Activated CD8-positive, alpha-beta T cell treated with anti-CD3 and anti-CD28 coated beads, Interleukin-2, amount 10 ng/mL, durations not matched to agents 7 days and 5 days (primary cell): ENCODE results near the gene MBLAC1. TPM values are rescaled to one million over a fixed set of nuclear protein-coding genes. Genes with fewer than 3 reads are reported as not detected.

Experiments used
- ATAC-seq: fragments of 150-1000 bp; cut with Tn5 transposase; one replicate; pipeline ENCODE4 v1.10.0; 2021; ENCODE audit warnings: moderate library complexity
- CTCF ChIA-PET: fragments of 350-600 bp; sonication (Branson Sonifier 250); formaldehyde crosslinking; loops from one replicate; lab custom pipeline; 2021; ENCODE audit warnings: antibody characterized with exemption; lab: Charles Lee
- POLR2A ChIA-PET: fragments of 350-600 bp; sonication (Branson Sonifier 250); formaldehyde crosslinking; loops from one replicate; lab custom pipeline; 2021; ENCODE audit warnings: antibody characterized with exemption; lab: Charles Lee
- DNase-seq: peaks from one replicate; pipeline ENCODE4 v3.0.0-alpha.2; 2020
- H3K27ac Mint-ChIP-seq: one replicate; pipeline ENCODE4 v1.8.0; 2021; ENCODE audit warnings: mild to moderate bottlenecking, mixed read lengths
- H3K27me3 Mint-ChIP-seq: one replicate; pipeline ENCODE4 v1.8.0; 2021; ENCODE audit warnings: low read depth, mixed read lengths
- H3K36me3 Mint-ChIP-seq: one replicate; pipeline ENCODE4 v1.8.0; 2021; ENCODE audit warnings: low read depth, mixed read lengths
- H3K4me1 Mint-ChIP-seq: one replicate; pipeline ENCODE4 v1.8.0; 2021; ENCODE audit warnings: low read depth, mixed read lengths
- H3K4me3 Mint-ChIP-seq: one replicate; pipeline ENCODE4 v1.8.0; 2021; ENCODE audit warnings: mild to moderate bottlenecking, mixed read lengths
- H3K9me3 Mint-ChIP-seq: one replicate; pipeline ENCODE4 v1.8.0; 2022; ENCODE audit warnings: mixed read lengths; ENCODE audit not compliant: insufficient read depth
- total RNA-seq, 2 experiments: library from RNA; stranded (reverse); gene quantifications; one replicate each; pipeline ENCODE4 v1.2.3, GENCODE V29; 2021

Gene MBLAC1
- total RNA-seq, 2 experiments from 2014 or later, result 4.3 to 5.7 TPM

DNA sequence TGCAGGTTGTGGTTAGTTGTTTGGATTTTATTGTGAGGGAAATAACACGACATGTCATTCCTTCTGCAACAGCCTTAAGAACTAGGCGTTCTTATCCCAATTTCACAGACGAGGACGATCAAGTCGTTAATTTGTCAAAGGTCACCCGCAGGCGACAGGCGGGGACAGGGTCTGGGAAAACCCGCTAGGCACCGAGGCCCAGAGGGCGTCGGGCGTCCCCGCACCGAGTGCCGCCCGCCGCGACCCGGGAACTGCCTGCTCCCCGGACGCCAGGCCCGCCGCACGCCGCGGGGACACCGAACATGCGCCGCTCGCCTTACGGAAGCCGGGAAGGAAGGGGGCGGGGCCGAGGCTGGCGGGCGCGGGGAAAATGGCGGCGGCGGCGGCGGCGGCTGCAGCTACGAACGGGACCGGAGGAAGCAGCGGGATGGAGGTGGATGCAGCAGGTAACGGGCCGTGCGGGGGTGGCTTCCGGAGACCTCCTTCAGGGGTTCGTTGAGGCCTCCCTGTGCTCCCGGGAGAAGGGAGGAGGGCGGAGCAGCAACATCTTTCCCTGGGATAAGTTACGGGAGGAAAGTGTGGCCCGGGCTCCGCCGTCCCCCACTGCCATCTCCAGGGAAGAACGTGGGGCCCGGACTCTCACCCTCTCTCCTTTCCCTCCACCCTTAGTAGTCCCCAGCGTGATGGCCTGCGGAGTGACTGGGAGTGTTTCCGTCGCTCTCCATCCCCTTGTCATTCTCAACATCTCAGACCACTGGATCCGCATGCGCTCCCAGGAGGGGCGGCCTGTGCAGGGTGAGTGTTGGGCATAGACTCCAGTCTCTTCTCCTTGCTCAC lies 37.9 kb upstream of the MBLAC1 start, which contains the start of gene COPS6:
Gene COPS6, plus strand, starts transcription at position 349 of the 837 bp plus-strand sequence. Its CDS starts 22 bp downstream, at position 371.
- CTCF ChIA-PET, result interaction anchor here (1.1 kb wide), 2 partner anchors 13 to 39 kb away, joined by 4 to 5 read pairs; partner anchors contain the start of genes AP4M1, MCM7 and ZSCAN21
- peak; percentile 69 for ATAC-seq
- peak; percentile 86 for DNase-seq
- H3K36me3 Mint-ChIP-seq, result peaks cover 36% of the 10 kb centered on the region
- POLR2A ChIA-PET, result interaction anchor here (0.6 to 6.3 kb wide), 3 partner anchors 9 to 62 kb away, joined by 3 to 57 read pairs (median 4); partner anchors contain the start of genes AP4M1 and MCM7
- peak within 1 kb of the TSS; percentile 93 for H3K27ac Mint-ChIP-seq
- peak within 1 kb of the TSS; percentile 91 for H3K4me3 Mint-ChIP-seq
- no peaks in the 10 kb centered on the region for H3K9me3 Mint-ChIP-seq
- H3K4me1 Mint-ChIP-seq, result peaks cover 42% of the 10 kb centered on the region
- H3K27me3 Mint-ChIP-seq, result no peaks in the 10 kb centered on the region

GRCh38 chr7:100089458-100090196 lies 37.1 kb upstream of the MBLAC1 start:
- CTCF ChIA-PET, result interaction anchor here (0.8 to 1.7 kb wide), 5 partner anchors 12 to 318 kb away, joined by 3 to 5 read pairs (median 4); partner anchors contain the start of genes AP4M1 and MCM7
- Mint-ChIP-seq H3K36me3 (peaks cover 42% of the 10 kb centered on the region), H3K27ac (peak overlapping the region; percentile 93)

GRCh38 chr7:100090527-100091410 lies 36.0 kb upstream of the MBLAC1 start:
- no peak for DNase-seq
- Mint-ChIP-seq H3K9me3 (no peaks in the 10 kb centered on the region), H3K36me3 (peaks cover 53% of the 10 kb centered on the region), H3K4me3 (peak overlapping the region; percentile 1), H3K27me3 (no peaks in the 10 kb centered on the region), H3K4me1 (peaks cover 49% of the 10 kb centered on the region), H3K27ac (peak overlapping the region; percentile 54)
- ChIA-PET POLR2A (interaction anchor here (0.5 to 6.3 kb wide), 2 partner anchors 10 to 74 kb away, joined by 3 to 57 read pairs; partner anchors contain the start of genes AP4M1 and MCM7), CTCF (interaction anchor here (1.3 to 1.7 kb wide), 2 partner anchors 38 to 40 kb away, joined by 3 to 4 read pairs; no protein-coding TSS in a partner anchor)
- peak; percentile 8 for ATAC-seq

More at GRCh38 chr7:100089458-100090196, 37.1 kb upstream of the MBLAC1 start:
- Mint-ChIP-seq H3K9me3 (no peaks in the 10 kb centered on the region), H3K4me3 (peak overlapping the region; percentile 91), H3K4me1 (peaks cover 42% of the 10 kb centered on the region), H3K27me3 (no peaks in the 10 kb centered on the region)
- no peak for ATAC-seq
- POLR2A ChIA-PET, result interaction anchor here (0.6 to 6.3 kb wide), 2 partner anchors 11 to 160 kb away, joined by 5 to 57 read pairs; partner anchors contain the start of genes AP4M1, GJC3 and MCM7
- DNase-seq, result no peak

DNA sequence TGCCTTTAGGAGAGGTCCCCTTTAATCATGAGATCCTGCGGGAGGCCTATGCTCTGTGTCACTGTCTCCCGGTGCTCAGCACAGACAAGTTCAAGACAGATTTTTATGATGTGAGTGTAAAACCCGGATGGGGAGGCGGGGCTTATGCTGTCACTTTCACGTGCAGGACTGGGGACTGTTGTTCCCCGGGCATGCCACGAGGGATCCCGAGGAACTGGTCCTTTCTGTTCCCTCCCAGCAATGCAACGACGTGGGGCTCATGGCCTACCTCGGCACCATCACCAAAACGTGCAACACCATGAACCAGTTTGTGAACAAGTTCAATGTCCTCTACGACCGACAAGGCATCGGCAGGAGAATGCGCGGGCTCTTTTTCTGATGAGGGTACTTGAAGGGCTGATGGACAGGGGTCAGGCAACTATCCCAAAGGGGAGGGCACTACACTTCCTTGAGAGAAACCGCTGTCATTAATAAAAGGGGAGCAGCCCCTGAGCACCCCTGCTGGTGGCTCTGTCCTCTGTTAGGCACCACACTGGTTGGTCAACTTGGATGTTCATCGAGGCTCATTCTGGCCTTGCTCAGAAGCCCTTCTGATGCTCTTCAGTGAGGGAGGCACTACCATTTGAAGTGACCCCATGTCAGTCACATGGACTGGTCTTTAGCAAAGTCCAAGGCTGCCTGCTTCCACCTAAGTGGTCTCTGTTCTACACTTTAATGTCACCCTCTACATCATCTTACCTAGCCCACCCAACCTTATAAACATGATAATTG lies 35.2 kb upstream of the MBLAC1 start:
- CTCF ChIA-PET, result interaction anchor here (1.0 kb wide), 1 partner anchor 10 kb away, joined by 3 read pairs; the partner anchor contains the start of genes AP4M1 and MCM7
- Mint-ChIP-seq H3K27me3 (no peaks in the 10 kb centered on the region), H3K4me1 (peaks cover 53% of the 10 kb centered on the region), H3K9me3 (no peaks in the 10 kb centered on the region), H3K27ac (no peak overlapping the region), H3K4me3 (no peak overlapping the region), H3K36me3 (peaks cover 60% of the 10 kb centered on the region)
- ATAC-seq (no peak), DNase-seq (no peak)
- POLR2A ChIA-PET, result interaction anchor here (0.5 to 6.3 kb wide), 2 partner anchors 9 to 75 kb away, joined by 3 to 57 read pairs; partner anchors contain the start of genes AP4M1 and MCM7

DNA sequence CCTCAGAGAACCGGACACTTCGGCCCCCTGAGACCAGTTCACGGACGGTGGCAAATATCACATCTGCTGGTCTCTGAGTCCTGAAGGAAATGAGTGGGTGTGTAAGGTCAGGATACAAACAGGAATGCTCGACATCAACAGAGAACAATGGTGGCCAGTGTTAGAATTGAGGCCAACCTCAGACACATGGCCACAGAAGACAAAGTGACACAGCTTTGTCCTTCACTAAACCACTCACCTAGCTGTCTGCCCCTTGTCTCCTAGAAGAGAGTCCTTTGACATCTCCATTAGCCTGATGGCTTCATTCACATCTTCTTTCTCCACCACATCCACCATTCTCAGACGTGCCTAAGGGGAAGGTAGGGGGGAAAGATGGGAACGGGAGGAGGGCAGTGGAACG lies 33.7 kb upstream of the MBLAC1 start:
- ATAC-seq (no peak), DNase-seq (no peak)
- POLR2A ChIA-PET, result interaction anchor here (0.7 to 6.3 kb wide), 2 partner anchors 8 to 64 kb away, joined by 3 to 57 read pairs; partner anchors contain the start of genes AP4M1 and MCM7
- Mint-ChIP-seq H3K27ac (no peak overlapping the region), H3K4me1 (peaks cover 56% of the 10 kb centered on the region), H3K27me3 (no peaks in the 10 kb centered on the region), H3K36me3 (peaks cover 72% of the 10 kb centered on the region), H3K9me3 (no peaks in the 10 kb centered on the region), H3K4me3 (no peak overlapping the region)
- CTCF ChIA-PET, result no interaction called here

- no peak for DNase-seq
- no peak overlapping the region for H3K4me3 Mint-ChIP-seq
- H3K9me3 Mint-ChIP-seq, result no peaks in the 10 kb centered on the region
- peaks cover 56% of the 10 kb centered on the region for H3K4me1 Mint-ChIP-seq
- H3K27ac Mint-ChIP-seq, result no peak overlapping the region
- peaks cover 76% of the 10 kb centered on the region for H3K36me3 Mint-ChIP-seq
- POLR2A ChIA-PET, result interaction anchor here (6.3 kb wide), 1 partner anchor 7 kb away, joined by 57 read pairs; the partner anchor contains the start of genes AP4M1 and MCM7
- no peak for ATAC-seq
- CTCF ChIA-PET, result no interaction called here
- no peaks in the 10 kb centered on the region for H3K27me3 Mint-ChIP-seq
These were observed 33.3 kb upstream of the MBLAC1 start for GRCh38 chr7:100093498-100093897.

- CTCF ChIA-PET, result no interaction called here
- peaks cover 60% of the 10 kb centered on the region for H3K4me1 Mint-ChIP-seq
These were observed 32.8 kb upstream of the MBLAC1 start for GRCh38 chr7:100093925-100094486.

GRCh38 chr7:100095289-100095688 lies 31.5 kb upstream of the MBLAC1 start:
- peaks cover 65% of the 10 kb centered on the region for H3K4me1 Mint-ChIP-seq
- ChIA-PET CTCF (no interaction called here), POLR2A (interaction anchor here (0.5 to 1.2 kb wide), 7 partner anchors 10 to 291 kb away, joined by 3 to 5 read pairs (median 3); partner anchors contain the start of genes TRIM4 and ZSCAN21)
- peaks cover 93% of the 10 kb centered on the region for H3K36me3 Mint-ChIP-seq
- no peak overlapping the region for H3K4me3 Mint-ChIP-seq
- ATAC-seq, result no peak
- no peaks in the 10 kb centered on the region for H3K27me3 Mint-ChIP-seq
- peak overlapping the region; percentile 43 for H3K27ac Mint-ChIP-seq
- H3K9me3 Mint-ChIP-seq, result no peaks in the 10 kb centered on the region
- DNase-seq, result no peak

More at GRCh38 chr7:100093925-100094486, 32.8 kb upstream of the MBLAC1 start:
- Mint-ChIP-seq H3K36me3 (peaks cover 81% of the 10 kb centered on the region), H3K27me3 (no peaks in the 10 kb centered on the region), H3K4me3 (no peak overlapping the region), H3K27ac (no peak overlapping the region), H3K9me3 (no peaks in the 10 kb centered on the region)
- ATAC-seq (no peak), DNase-seq (no peak)
- POLR2A ChIA-PET, result interaction anchor here (6.3 kb wide), 1 partner anchor 7 kb away, joined by 57 read pairs; the partner anchor contains the start of genes AP4M1 and MCM7

- peaks cover 92% of the 10 kb centered on the region for H3K36me3 Mint-ChIP-seq
- ChIA-PET POLR2A (interaction anchor here (0.5 to 1.2 kb wide), 6 partner anchors 11 to 291 kb away, joined by 3 to 4 read pairs (median 3); partner anchors contain the start of genes TRIM4 and ZSCAN21), CTCF (no interaction called here)
- no peak overlapping the region for H3K27ac Mint-ChIP-seq
- no peak for DNase-seq
- H3K4me3 Mint-ChIP-seq, result no peak overlapping the region
- no peaks in the 10 kb centered on the region for H3K27me3 Mint-ChIP-seq
- H3K4me1 Mint-ChIP-seq, result peaks cover 61% of the 10 kb centered on the region
- ATAC-seq, result no peak
- H3K9me3 Mint-ChIP-seq, result no peaks in the 10 kb centered on the region
These were observed 31.1 kb upstream of the MBLAC1 start for GRCh38 chr7:100095704-100096103.
